Endodermal cell (in vitro differentiated cells): ENCODE data around the gene ENPP6. TPM values are rescaled to one million over a fixed set of nuclear protein-coding genes. Genes with fewer than 3 reads are reported as not detected.
"Not testable (repeated sequence)": the region's sequence is repeated elsewhere in the genome, so short reads cannot be mapped to it uniquely, and the experiment has no call there.

Experiments
- DNase-seq: peaks from one replicate; pipeline ENCODE4 v3.0.0-alpha.2; 2017
- H3K27ac ChIP-seq: 2 replicates; pipeline ENCODE4 v1.5.1; 2013; ENCODE audit warnings: mild to moderate bottlenecking, low read depth, low read length, moderate library complexity
- H3K27me3 ChIP-seq: 2 replicates; pipeline ENCODE4 v1.6.1; 2013; ENCODE audit warnings: mild to moderate bottlenecking, low read length, moderate library complexity; ENCODE audit not compliant: insufficient read depth, control insufficient read depth, poor library complexity, severe bottlenecking
- H3K36me3 ChIP-seq: 2 replicates; pipeline ENCODE4 v1.7.0; 2013; ENCODE audit warnings: mild to moderate bottlenecking, low read length, moderate library complexity; ENCODE audit not compliant: control insufficient read depth, insufficient read depth
- H3K4me1 ChIP-seq: one replicate; pipeline ENCODE4 v1.7.0; 2013; ENCODE audit warnings: low read length; ENCODE audit not compliant: control insufficient read depth, insufficient read depth
- H3K4me3 ChIP-seq: 2 replicates; pipeline ENCODE4 v1.5.1; 2013; ENCODE audit warnings: mild to moderate bottlenecking, low read length, moderate library complexity
- H3K9ac ChIP-seq: 2 replicates; pipeline ENCODE4 v1.6.1; 2013; ENCODE audit warnings: mild to moderate bottlenecking, low read length, moderate library complexity; ENCODE audit not compliant: poor library complexity, severe bottlenecking; ENCODE audit errors: extremely low read depth
- H3K9me3 ChIP-seq: 2 replicates; pipeline ENCODE4 v1.6.1; 2013; ENCODE audit warnings: mild to moderate bottlenecking, low read length, moderate library complexity; ENCODE audit not compliant: control insufficient read depth
- H3K27ac Mint-ChIP-seq: 2 replicates; pipeline ENCODE4 v1.8.0; 2020; ENCODE audit warnings: mixed read lengths
- H3K27me3 Mint-ChIP-seq: 2 replicates; pipeline ENCODE4 v1.8.0; 2021; ENCODE audit warnings: mild to moderate bottlenecking, mixed read lengths; ENCODE audit not compliant: insufficient read depth
- H3K36me3 Mint-ChIP-seq: 2 replicates; pipeline ENCODE4 v1.8.0; 2020; ENCODE audit warnings: low read depth, mixed read lengths
- H3K4me1 Mint-ChIP-seq: 2 replicates; pipeline ENCODE4 v1.8.0; 2020; ENCODE audit warnings: mixed read lengths
- H3K4me3 Mint-ChIP-seq: 2 replicates; pipeline ENCODE4 v1.8.0; 2020; ENCODE audit warnings: mild to moderate bottlenecking, moderate library complexity, mixed read lengths
- H3K9me3 Mint-ChIP-seq: 2 replicates; pipeline ENCODE4 v1.8.0; 2020; ENCODE audit warnings: mild to moderate bottlenecking, mixed read lengths
- CTCF ChIP-seq: fragments of 200-600 bp; sonication (generic); conservative IDR thresholded peaks from 2 replicates; pipeline ENCODE4 v1.5.0; 2021; ENCODE audit warnings: antibody characterized with exemption, mild to moderate bottlenecking
- WGBS, 2 experiments: methylation state at CpG; one replicate each; pipeline versions ENCODE4 v1.1.5 to v1.1.7; 2013; ENCODE audit warnings: missing lambda C conversion rate in 2 of 2, mixed read lengths in 1 of 2; ENCODE audit not compliant: insufficient coverage in 1 of 2, insufficient read length in 1 of 2; 5-methylcytosine and 5-hydroxymethylcytosine counted together
- total RNA-seq, 2 donors: library from RNA; stranded (reverse); fragmentation: NEBNext Ultra II Directional in 1 of 2; extraction: Animal tissue kit (Norgen Biotek cat#: 25700) in 1 of 2; gene quantifications; 2 replicates in 1 of 2; 3 replicates in 1 of 2; pipeline ENCODE4 v1.2.1, GENCODE V29; 2021

The ENPP6 gene
- total RNA-seq, 2 donors from 2014 or later: 0.07 TPM; not detected in 1

DNA sequence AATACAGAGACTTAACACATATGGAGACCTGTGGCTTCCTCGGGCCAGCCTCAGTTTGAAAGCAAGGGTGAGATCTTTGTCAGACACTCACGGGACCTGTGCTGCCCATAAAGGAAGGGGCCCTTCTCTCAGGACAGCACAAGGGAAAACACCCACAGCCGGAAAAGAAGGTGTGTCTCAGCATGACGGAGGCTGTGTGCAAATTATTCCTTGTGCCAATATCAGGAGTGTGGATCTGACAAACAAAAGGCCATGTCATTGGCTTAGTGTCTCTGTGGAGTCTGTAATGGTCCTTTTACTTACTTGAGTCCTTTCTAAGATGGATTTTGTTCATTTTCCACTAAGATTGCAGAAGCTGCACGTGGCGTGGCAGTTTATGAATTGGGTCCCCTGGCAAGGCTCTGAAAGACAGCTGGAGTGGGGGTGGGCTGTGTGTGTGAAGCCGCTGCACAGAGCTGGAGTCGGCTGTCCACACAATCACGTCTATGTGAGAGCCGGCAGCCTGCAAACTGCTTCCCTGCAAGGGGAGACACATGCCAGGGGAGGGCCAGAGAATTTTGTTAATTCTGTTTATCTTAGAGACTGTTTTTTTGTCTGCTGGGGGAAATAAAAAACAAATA lies 1.9 kb downstream of the ENPP6 start:
- H3K27me3 Mint-ChIP-seq: peaks cover 2% of the 10 kb centered on the region
- DNase-seq: no peak
- H3K27ac Mint-ChIP-seq: no peak overlapping the region
- H3K9me3 Mint-ChIP-seq: peaks cover 6% of the 10 kb centered on the region
- no peak overlapping the region for H3K4me3 Mint-ChIP-seq
- H3K27me3 ChIP-seq: no peaks in the 10 kb centered on the region
- peaks cover 7% of the 10 kb centered on the region for H3K4me1 Mint-ChIP-seq
- no peak for TF ChIP-seq CTCF
- no peaks in the 10 kb centered on the region for H3K36me3 ChIP-seq
- WGBS, 2 experiments: 86 to 95% methylated on average over 2 to 10 of the region's 10 CpGs
- H3K4me1 ChIP-seq: no peaks in the 10 kb centered on the region
- no peak overlapping the region for H3K4me3 ChIP-seq
- H3K9ac ChIP-seq: no peak overlapping the region
- no peaks in the 10 kb centered on the region for H3K36me3 Mint-ChIP-seq
- no peak overlapping the region for H3K27ac ChIP-seq
- H3K9me3 ChIP-seq: no peaks in the 10 kb centered on the region

DNA sequence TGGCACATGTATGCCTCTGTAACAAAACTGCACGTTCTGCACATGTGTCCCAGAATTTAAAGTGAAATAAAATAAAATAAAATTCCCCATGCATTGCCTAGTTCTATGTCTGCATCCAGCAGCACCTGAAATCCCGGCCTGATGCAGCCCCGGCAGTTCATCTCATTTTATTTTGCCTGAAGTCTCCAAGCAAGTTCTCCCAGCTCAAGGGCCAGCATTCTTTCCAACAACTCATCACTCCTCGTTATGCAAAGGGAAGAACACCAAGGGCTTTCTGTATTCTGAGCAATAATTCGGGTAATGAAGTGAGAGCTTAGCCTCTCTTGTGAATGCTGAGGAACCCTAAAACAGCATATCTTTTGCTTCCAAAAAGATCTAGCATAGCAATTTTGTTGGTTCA lies 2.7 kb downstream of the ENPP6 start:
- no peak for TF ChIP-seq CTCF
- Mint-ChIP-seq H3K4me1 (peaks cover 7% of the 10 kb centered on the region), H3K36me3 (no peaks in the 10 kb centered on the region), H3K4me3 (no peak overlapping the region), H3K27ac (no peak overlapping the region), H3K27me3 (peaks cover 2% of the 10 kb centered on the region), H3K9me3 (peaks cover 8% of the 10 kb centered on the region)
- Histone ChIP-seq H3K9ac (no peak overlapping the region), H3K27ac (no peak overlapping the region), H3K4me1 (no peaks in the 10 kb centered on the region), H3K4me3 (no peak overlapping the region), H3K9me3 (no peaks in the 10 kb centered on the region), H3K27me3 (no peaks in the 10 kb centered on the region), H3K36me3 (no peaks in the 10 kb centered on the region)
- WGBS, 2 experiments: 95 to 96% methylated on average over 5 of the region's 5 CpGs
- no peak for DNase-seq

- not testable (repeated sequence) for H3K27me3 Mint-ChIP-seq, DNase-seq, H3K4me1 Mint-ChIP-seq, H3K27me3 ChIP-seq, H3K4me1 ChIP-seq, H3K27ac Mint-ChIP-seq, H3K4me3 ChIP-seq, H3K27ac ChIP-seq, H3K36me3 ChIP-seq, H3K9ac ChIP-seq, H3K36me3 Mint-ChIP-seq, H3K9me3 ChIP-seq
- H3K9me3 Mint-ChIP-seq: peaks cover 18% of the 10 kb centered on the region
- peak overlapping the region; percentile 25 for H3K4me3 Mint-ChIP-seq
- WGBS, 2 experiments: 86 to 88% methylated on average over 4 to 23 of the region's 33 CpGs
These were observed 9.7 kb downstream of the ENPP6 start for GRCh38 chr4:184207734-184208607.
